ENCODE measurements around the gene STX1A.

STX1A gene

DNA sequence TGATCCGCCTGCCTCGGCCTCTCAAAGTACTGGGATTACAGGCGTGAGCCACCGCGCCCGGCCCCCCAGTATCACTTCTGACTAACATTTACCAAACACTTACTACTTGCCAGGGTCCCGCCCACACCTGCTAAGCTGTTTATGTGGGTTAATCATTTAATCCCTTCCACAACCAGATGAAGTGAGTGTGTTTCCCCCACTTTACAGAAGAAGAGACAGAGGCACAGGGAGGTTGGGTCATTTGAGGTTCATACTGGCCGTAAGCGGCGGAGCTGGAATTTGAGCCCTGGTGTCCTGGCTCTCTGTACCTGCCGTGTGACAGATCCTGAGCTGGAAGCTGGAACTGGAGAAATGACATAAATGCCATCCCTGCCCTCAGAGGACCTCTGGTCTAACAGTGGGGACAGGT lies 66.9 kb downstream of the STX1A start:
- FAIRE-seq (no peak), DNase-seq (ENCODE audit: low spot score) (peak; percentile 35)

DNA sequence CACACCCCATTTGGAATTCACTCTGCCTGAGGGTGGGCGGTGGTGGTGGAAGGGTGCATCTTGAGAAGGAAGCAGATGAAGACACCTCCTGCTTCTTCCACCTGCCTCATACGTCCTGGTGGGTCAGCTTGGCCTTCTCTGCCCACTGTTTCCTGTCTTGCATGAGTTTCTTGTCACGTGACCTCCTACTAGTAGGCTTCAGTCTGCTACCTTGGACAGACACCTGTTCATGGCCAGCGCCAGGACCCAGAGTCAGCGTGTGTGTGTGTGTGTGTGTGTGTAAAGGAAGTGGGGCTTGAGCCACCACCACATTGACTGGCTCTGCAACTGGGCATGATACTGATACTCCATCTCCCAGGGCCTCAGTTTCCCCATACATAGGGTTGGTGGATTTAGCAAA lies 68.9 kb downstream of the STX1A start:
- no peak for DNase-seq (ENCODE audit: low spot score)

DNA sequence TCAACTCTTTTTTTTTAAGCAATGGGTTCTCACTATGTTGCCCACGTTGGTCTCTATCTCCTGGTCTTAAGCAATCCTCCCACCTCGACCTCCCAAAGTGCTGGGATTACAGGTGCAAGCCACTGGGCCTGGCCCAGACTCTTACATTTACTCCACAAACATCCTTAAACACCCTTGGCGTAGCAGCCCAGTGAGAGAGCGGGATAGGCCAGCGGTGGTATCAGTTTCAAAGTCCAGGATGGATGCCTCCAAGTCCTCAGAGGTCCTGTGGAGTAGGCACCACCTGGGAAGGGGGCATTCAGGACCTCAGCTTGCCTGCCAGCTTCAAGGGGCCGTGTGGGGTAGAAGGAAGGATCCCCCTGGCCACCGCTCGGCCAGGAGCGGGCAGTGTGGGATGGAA lies 69.9 kb downstream of the STX1A start:
- FAIRE-seq (no peak), DNase-seq (ENCODE audit: low spot score) (no peak)

More for the DNA sequence above, 68.9 kb downstream of the STX1A start:
- FAIRE-seq: no peak

Measured in RCC 7860 (cell line).